Esophagus muscularis mucosa (tissue), 4 donors: ENCODE data around the gene SHROOM2. TPM values are rescaled to one million over a fixed set of nuclear protein-coding genes. Genes with fewer than 3 reads are reported as not detected.
"Not testable (repeated sequence)": the region's sequence is repeated elsewhere in the genome, so short reads cannot be mapped to it uniquely, and the experiment has no call there.

Experiments
- DNase-seq: peaks from one replicate; pipeline ENCODE4 v3.0.0-alpha.2; 2017; ENCODE audit errors: extremely low spot score
- H3K27ac ChIP-seq, 4 donors: fragments of 200-600 bp; sonication (generic); replicated peaks in 1 of 4; 1 replicate in 3 of 4; 2 replicates in 1 of 4; pipeline ENCODE4 v1.5.1; 2016 to 2019; ENCODE audit warnings: mild to moderate bottlenecking in 1 of 4
- H3K27me3 ChIP-seq, 4 donors: fragments of 200-600 bp; sonication (generic); one replicate each; pipeline versions ENCODE4 v1.5.1 to v1.6.0; 2016 to 2019
- H3K36me3 ChIP-seq, 4 donors: fragments of 200-600 bp; sonication (generic); one replicate each; pipeline ENCODE4 v1.5.1; 2016 to 2019
- H3K4me1 ChIP-seq, 4 donors: fragments of 200-600 bp; sonication (generic); one replicate each; pipeline ENCODE4 v1.5.1; 2016 to 2019
- H3K4me3 ChIP-seq, 4 donors: fragments of 200-600 bp; sonication (generic); 1 replicate in 2 of 4; 2 replicates in 2 of 4; pipeline ENCODE4 v1.5.1; 2016 to 2019; ENCODE audit warnings: mild to moderate bottlenecking in 4 of 4, moderate library complexity in 1 of 4
- H3K9me3 ChIP-seq, 4 donors: fragments of 200-600 bp; sonication (generic); 1 replicate in 3 of 4; 2 replicates in 1 of 4; pipeline ENCODE4 v1.5.1; 2016 to 2019
- CTCF ChIP-seq, 3 experiments: fragments of 200-600 bp in 2 of 3; fragments of 450-650 bp in 1 of 3; sonication (generic) in 2 of 3; IDR thresholded peaks; one replicate each; pipeline ENCODE4 v1.5.1; 2017 to 2019; ENCODE audit warnings: antibody characterized with exemption in 3 of 3, mild to moderate bottlenecking in 2 of 3, moderate library complexity in 1 of 3
- EP300 ChIP-seq: sonication (generic); formaldehyde crosslinking; IDR thresholded peaks from one replicate; pipeline ENCODE4 v1.6.1; 2017; ENCODE audit warnings: antibody characterized with exemption
- POLR2A ChIP-seq: fragments of 450-650 bp; IDR thresholded peaks from one replicate; pipeline ENCODE4 v1.6.1; 2017; ENCODE audit warnings: antibody characterized with exemption, moderate library complexity, mild to moderate bottlenecking, low read depth
- POLR2AphosphoS5 ChIP-seq, 2 donors: sonication (generic); formaldehyde crosslinking; IDR thresholded peaks; one replicate each; pipeline ENCODE4 v1.6.1; 2017; ENCODE audit warnings: antibody characterized with exemption in 2 of 2
- WGBS: methylation state at CpG from one replicate; pipeline ENCODE4 v1.1.5; 2018; 5-methylcytosine and 5-hydroxymethylcytosine counted together
- intact Hi-C: fragments of 100-400 bp; cut with DNase I; formaldehyde crosslinking; loops from one replicate; pipeline ENCODE4 v1.15.1; 2023
- total RNA-seq, 4 donors: library from RNA; depleted of rRNA; stranded (reverse); fragments of >200 nt; gene quantifications; one replicate each; pipeline versions ENCODE4 v1.1.0 to v1.2.1, GENCODE V29; 2016

Gene SHROOM2
- total RNA-seq, 4 donors from 2014 or later = 0.42 to 2.7 (median 1.4) TPM

- H3K4me1 ChIP-seq = no peaks in the 10 kb centered on the region
- WGBS = 72% methylated on average over 11 of the region's 11 CpGs
- H3K9me3 ChIP-seq = peaks cover 0 to 29% (median 3%) of the 10 kb centered on the region in 4 donors
- no peak overlapping the region for H3K27ac ChIP-seq
- no peak for DNase-seq
- TF ChIP-seq CTCF (IDR thresholded peaks at IDR 0.05) (no peak), POLR2A (no peak), EP300 (no peak), POLR2AphosphoS5 (IDR thresholded peaks at IDR 0.05) (no peak)
- no peaks in the 10 kb centered on the region for H3K27me3 ChIP-seq
- H3K4me3 ChIP-seq = no peak overlapping the region
- intact Hi-C loops = no loop called here
- no peaks in the 10 kb centered on the region for H3K36me3 ChIP-seq
Observed at GRCh38 chrX:9797384-9798360, 11.4 kb downstream of the SHROOM2 start.

GRCh38 chrX:9802737-9803136 lies 16.5 kb downstream of the SHROOM2 start:
- H3K9me3 ChIP-seq = peaks cover 0 to 16% (median 3%) of the 10 kb centered on the region in 4 donors
- WGBS = 82% methylated on average over 4 of the region's 4 CpGs
- H3K27me3 ChIP-seq = no peaks in the 10 kb centered on the region
- no peaks in the 10 kb centered on the region for H3K36me3 ChIP-seq
- TF ChIP-seq POLR2A (no peak), EP300 (no peak)
- no peak overlapping the region for H3K4me3 ChIP-seq
- no peak overlapping the region for H3K27ac ChIP-seq
- no peaks in the 10 kb centered on the region for H3K4me1 ChIP-seq
- no peak for DNase-seq
- intact Hi-C loops = no loop called here

GRCh38 chrX:9804444-9804843 lies 18.2 kb downstream of the SHROOM2 start:
- DNase-seq = no peak
- Histone ChIP-seq H3K36me3 (no peaks in the 10 kb centered on the region), H3K27me3 (no peaks in the 10 kb centered on the region), H3K4me3 (no peak overlapping the region), H3K27ac (no peak overlapping the region), H3K4me1 (no peaks in the 10 kb centered on the region), H3K9me3 (peaks cover 0 to 15% (median 3%) of the 10 kb centered on the region in 4 donors)
- no peak for TF ChIP-seq CTCF (IDR thresholded peaks at IDR 0.05)
- no peak for TF ChIP-seq EP300
- no peak for TF ChIP-seq POLR2AphosphoS5 (IDR thresholded peaks at IDR 0.05)
- TF ChIP-seq POLR2A = no peak
- WGBS = 82% methylated on average over 5 of the region's 5 CpGs
- intact Hi-C loops = no loop called here

- no peak overlapping the region for H3K4me3 ChIP-seq
- 95% methylated on average over 7 of the region's 7 CpGs for WGBS
- no peaks in the 10 kb centered on the region for H3K4me1 ChIP-seq
- TF ChIP-seq POLR2A (no peak), POLR2AphosphoS5 (IDR thresholded peaks at IDR 0.05) (no peak), CTCF (IDR thresholded peaks at IDR 0.05) (no peak), EP300 (no peak)
- DNase-seq = no peak
- H3K9me3 ChIP-seq = no peaks in the 10 kb centered on the region
- H3K36me3 ChIP-seq = no peaks in the 10 kb centered on the region
- no peak overlapping the region for H3K27ac ChIP-seq
- H3K27me3 ChIP-seq = no peaks in the 10 kb centered on the region
- intact Hi-C loops = no loop called here
Observed at GRCh38 chrX:9805956-9806355, 19.7 kb downstream of the SHROOM2 start.

- Histone ChIP-seq H3K36me3 (no peaks in the 10 kb centered on the region), H3K4me3 (no peak overlapping the region), H3K9me3 (no peaks in the 10 kb centered on the region), H3K27ac (no peak overlapping the region), H3K27me3 (no peaks in the 10 kb centered on the region), H3K4me1 (no peaks in the 10 kb centered on the region)
- 85% methylated on average over 14 of the region's 14 CpGs for WGBS
- TF ChIP-seq POLR2AphosphoS5 (IDR thresholded peaks at IDR 0.05) = no peak
- TF ChIP-seq CTCF (IDR thresholded peaks at IDR 0.05) = no peak
- TF ChIP-seq EP300 = no peak
- TF ChIP-seq POLR2A = no peak
- intact Hi-C loops = no loop called here
- no peak for DNase-seq
Observed at GRCh38 chrX:9807355-9808182, 21.3 kb downstream of the SHROOM2 start.

- H3K27me3 ChIP-seq, H3K4me1 ChIP-seq, H3K27ac ChIP-seq, H3K36me3 ChIP-seq, intact Hi-C loops, H3K9me3 ChIP-seq, DNase-seq, H3K4me3 ChIP-seq: not testable (repeated sequence)
- 86% methylated on average over 5 of the region's 5 CpGs for WGBS
Observed at GRCh38 chrX:9809876-9810275, 23.6 kb downstream of the SHROOM2 start.

GRCh38 chrX:9811086-9811485 lies 24.9 kb downstream of the SHROOM2 start:
- H3K4me3 ChIP-seq, H3K9me3 ChIP-seq, DNase-seq, H3K27me3 ChIP-seq, H3K27ac ChIP-seq, H3K36me3 ChIP-seq, intact Hi-C loops, H3K4me1 ChIP-seq: not testable (repeated sequence)
- 93% methylated on average over 3 of the region's 3 CpGs for WGBS
